Fibroblast of lung (primary cell): Measurements from ENCODE around the gene CROCC2. TPM values are rescaled to one million over a fixed set of nuclear protein-coding genes. Genes with fewer than 3 reads are reported as not detected.
A peak's percentile ranks its signal among the peaks of the same experiment; 100 is the strongest.

ENCODE experiments used
- DNase-seq, 2 donors: peaks; one replicate each; pipeline versions ENCODE4 v3.0.0 to v3.0.0-alpha.2; 2010; ENCODE audit warnings: low read depth in 2 of 2
- H2AFZ ChIP-seq: 2 replicates; pipeline ENCODE4 v1.5.1; 2012; ENCODE audit warnings: low read length, control low read depth, inconsistent platforms
- H3K27ac ChIP-seq: 2 replicates; pipeline ENCODE4 v1.5.1; 2011; ENCODE audit warnings: low read length, control low read depth; ENCODE audit not compliant: insufficient read depth
- H3K27me3 ChIP-seq: 2 replicates; pipeline ENCODE4 v1.5.1; 2011; ENCODE audit warnings: mild to moderate bottlenecking, low read length; ENCODE audit not compliant: control insufficient read depth, insufficient read depth
- H3K36me3 ChIP-seq: 2 replicates; pipeline ENCODE4 v1.5.1; 2011; ENCODE audit warnings: low read length; ENCODE audit not compliant: control insufficient read depth, insufficient read depth
- H3K4me1 ChIP-seq: 2 replicates; pipeline ENCODE4 v1.5.1; 2011; ENCODE audit warnings: low read length; ENCODE audit not compliant: control insufficient read depth, insufficient read depth; ENCODE audit errors: extremely low read depth
- H3K4me2 ChIP-seq: 2 replicates; pipeline ENCODE4 v1.5.1; 2011; ENCODE audit warnings: low read length, control low read depth; ENCODE audit not compliant: insufficient read depth; ENCODE audit errors: extremely low read depth
- H3K4me3 ChIP-seq, 4 experiments: fragments of 200-600 bp in 1 of 4; sonication (generic) in 1 of 4; replicated peaks in 1 of 4; 2 replicates each; pipeline ENCODE4 v1.5.1; 2011 to 2016; ENCODE audit warnings: low read length in 4 of 4, low read depth in 3 of 4, mild to moderate bottlenecking in 3 of 4, control low read depth in 2 of 4, inconsistent platforms in 1 of 4, mixed read lengths in 1 of 4; ENCODE audit not compliant: insufficient read depth in 1 of 4; ENCODE audit errors: control extremely low read depth in 1 of 4
- H3K79me2 ChIP-seq: 2 replicates; pipeline ENCODE4 v1.5.1; 2012; ENCODE audit warnings: mild to moderate bottlenecking, low read length, inconsistent platforms; ENCODE audit not compliant: control insufficient read depth, insufficient read depth
- H3K9ac ChIP-seq: 2 replicates; pipeline ENCODE4 v1.5.1; 2011; ENCODE audit warnings: mild to moderate bottlenecking, low read length, control low read depth; ENCODE audit not compliant: insufficient read depth
- H3K9me3 ChIP-seq: 2 replicates; pipeline ENCODE4 v1.5.1; 2012; ENCODE audit warnings: low read depth, low read length; ENCODE audit not compliant: control insufficient read depth, insufficient read depth
- H4K20me1 ChIP-seq: 2 replicates; pipeline ENCODE4 v1.5.1; 2011; ENCODE audit warnings: low read length; ENCODE audit not compliant: control insufficient read depth, insufficient read depth; ENCODE audit errors: extremely low read depth
- CTCF ChIP-seq, 2 donors: IDR thresholded peaks in 1 of 2; conservative IDR thresholded peaks in 1 of 2; 1 replicate in 1 of 2; 2 replicates in 1 of 2; pipeline ENCODE4 v1.5.1; 2011 to 2012; ENCODE audit warnings: low read length in 2 of 2, control low read depth in 1 of 2, inconsistent platforms in 1 of 2, low read depth in 1 of 2, mild to moderate bottlenecking in 1 of 2
- EZH2 ChIP-seq: IDR thresholded peaks from 2 replicates; pipeline ENCODE4 v1.5.1; 2012; ENCODE audit warnings: low read length, control low read depth, mild to moderate bottlenecking; ENCODE audit errors: missing control alignments
- polyA plus RNA-seq, 2 donors: library from polyadenylated mRNA; depleted of rRNA in 1 of 2; stranded (reverse) in 1 of 2; unstranded in 1 of 2; fragments of >200 nt; gene quantifications; 2 replicates each; pipeline ENCODE4 v1.2.1, GENCODE V29; 2011 to 2012; ENCODE audit warnings: missing spikeins in 1 of 2
- total RNA-seq: library from RNA; depleted of rRNA; stranded (reverse); fragments of >200 nt; gene quantifications from 2 replicates; pipeline ENCODE4 v1.2.1, GENCODE V29; 2014

The CROCC2 gene
- total and polyA plus RNA-seq, 2 donors (not counting 1 experiment from before 2014, with no cell fraction given), result 0.12 to 0.33 TPM

DNA sequence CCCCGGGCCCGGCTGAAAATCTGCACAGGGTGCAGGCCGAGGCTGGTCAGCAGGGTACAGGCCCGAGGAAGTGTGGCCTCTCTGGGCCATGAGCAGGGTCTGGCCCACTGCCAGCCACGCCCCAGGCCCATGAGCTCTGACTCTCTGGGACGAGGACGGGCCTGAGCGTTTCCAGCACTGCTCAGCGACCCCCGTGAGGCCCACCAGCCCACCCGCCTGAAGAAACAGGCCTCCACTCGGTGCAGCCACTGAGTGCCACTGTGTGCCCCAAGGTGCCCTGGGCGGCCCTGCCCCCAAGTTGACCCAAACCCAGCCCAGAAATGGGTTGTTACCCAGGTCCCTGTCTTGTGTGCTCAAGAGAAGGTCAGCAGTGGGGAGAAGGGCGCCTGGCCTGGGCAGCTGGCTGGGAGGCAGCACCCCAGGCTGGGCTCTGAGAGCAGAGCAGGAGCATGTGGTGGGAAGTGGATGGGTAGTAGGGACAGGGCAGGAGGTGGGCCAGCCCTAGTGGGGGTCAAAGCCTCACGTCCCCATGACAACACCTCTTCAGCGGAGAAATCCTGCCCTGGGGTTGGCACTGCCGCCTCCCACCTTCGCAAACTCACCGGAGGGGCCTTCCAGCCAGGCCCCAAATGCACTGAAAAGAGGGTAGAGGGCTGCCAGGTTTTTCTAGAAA, 90.2 kb downstream of the CROCC2 start:
- H2AFZ ChIP-seq, result no peak overlapping the region
- H4K20me1 ChIP-seq, result no peaks in the 10 kb centered on the region
- peaks cover 18% of the 10 kb centered on the region for H3K79me2 ChIP-seq
- no peak overlapping the region for H3K4me2 ChIP-seq
- no peak overlapping the region for H3K27ac ChIP-seq
- H3K4me3 ChIP-seq, result no peak overlapping the region
- no peaks in the 10 kb centered on the region for H3K9me3 ChIP-seq
- H3K9ac ChIP-seq, result no peak overlapping the region
- no peaks in the 10 kb centered on the region for H3K27me3 ChIP-seq
- peaks cover 6% of the 10 kb centered on the region for H3K36me3 ChIP-seq
- peaks cover 28% of the 10 kb centered on the region for H3K4me1 ChIP-seq
- no peak for TF ChIP-seq CTCF (conservative IDR thresholded peaks at IDR 0.05 in 1 of 2, IDR thresholded peaks at IDR 0.05 in 1 of 2; ENCODE audit: low read depth in 1 of 2, low read length in 2 of 2)
- TF ChIP-seq EZH2, result no peak
- DNase-seq, result no peak

- Histone ChIP-seq H4K20me1 (no peaks in the 10 kb centered on the region), H3K27ac (no peak overlapping the region), H3K79me2 (peaks cover 23% of the 10 kb centered on the region), H2AFZ (no peak overlapping the region), H3K9ac (no peak overlapping the region), H3K4me1 (peaks cover 25% of the 10 kb centered on the region), H3K4me3 (no peak overlapping the region), H3K27me3 (no peaks in the 10 kb centered on the region), H3K36me3 (peaks cover 11% of the 10 kb centered on the region), H3K9me3 (no peaks in the 10 kb centered on the region), H3K4me2 (no peak overlapping the region)
- no peak for TF ChIP-seq EZH2
- no peak for DNase-seq
These were observed 90.7 kb downstream of the CROCC2 start for GRCh38 chr2:240996834-240997140.

GRCh38 chr2:240997141-240997855, 91.2 kb downstream of the CROCC2 start:
- no peaks in the 10 kb centered on the region for H3K9me3 ChIP-seq
- no peaks in the 10 kb centered on the region for H4K20me1 ChIP-seq
- peaks cover 11% of the 10 kb centered on the region for H3K36me3 ChIP-seq
- DNase-seq, result peak in 1 of 2 donors; percentile 83
- no peaks in the 10 kb centered on the region for H3K27me3 ChIP-seq
- peaks cover 21% of the 10 kb centered on the region for H3K4me1 ChIP-seq
- H3K4me3 ChIP-seq, result peak overlapping the region in 1 of 4 experiments; percentile 75
- TF ChIP-seq EZH2 (no peak), CTCF (conservative IDR thresholded peaks at IDR 0.05 in 1 of 2, IDR thresholded peaks at IDR 0.05 in 1 of 2; ENCODE audit: low read depth in 1 of 2, low read length in 2 of 2) (no peak)
- no peak overlapping the region for H3K9ac ChIP-seq
- peak overlapping the region; percentile 72 for H3K27ac ChIP-seq
- no peak overlapping the region for H2AFZ ChIP-seq
- H3K79me2 ChIP-seq, result peaks cover 28% of the 10 kb centered on the region
- H3K4me2 ChIP-seq, result peak overlapping the region; percentile 23
